ENCODE data around the gene NRAS. TPM values are rescaled to one million over a fixed set of nuclear protein-coding genes. Genes with fewer than 3 reads are reported as not detected.

The NRAS gene
- total RNA-seq, 2 donors from 2014 or later: 75.0 to 78.0 TPM

DNA sequence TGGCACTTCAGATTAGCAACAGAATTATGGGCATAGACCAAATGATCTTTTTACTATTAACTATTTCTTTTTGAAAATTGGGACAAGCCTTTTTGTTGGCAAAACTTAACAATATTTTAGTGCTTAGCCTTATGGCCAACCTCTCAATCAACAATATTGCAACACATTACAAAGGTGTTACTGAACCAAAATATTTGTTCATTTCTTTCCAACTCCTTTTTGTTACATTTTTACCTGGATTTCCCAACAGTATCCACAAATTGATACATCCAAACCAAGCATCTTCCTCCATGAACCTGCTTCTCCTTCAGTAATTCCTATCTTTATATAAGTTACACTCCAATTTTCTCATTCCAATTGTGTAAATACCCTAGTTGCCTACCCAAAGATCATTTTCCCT is 19.8 kb downstream of the NRAS start:
- Mint-ChIP-seq H3K36me3 (ENCODE audit: low read depth) (no peaks in the 10 kb centered on the region), H3K9me3 (no peaks in the 10 kb centered on the region)

DNA sequence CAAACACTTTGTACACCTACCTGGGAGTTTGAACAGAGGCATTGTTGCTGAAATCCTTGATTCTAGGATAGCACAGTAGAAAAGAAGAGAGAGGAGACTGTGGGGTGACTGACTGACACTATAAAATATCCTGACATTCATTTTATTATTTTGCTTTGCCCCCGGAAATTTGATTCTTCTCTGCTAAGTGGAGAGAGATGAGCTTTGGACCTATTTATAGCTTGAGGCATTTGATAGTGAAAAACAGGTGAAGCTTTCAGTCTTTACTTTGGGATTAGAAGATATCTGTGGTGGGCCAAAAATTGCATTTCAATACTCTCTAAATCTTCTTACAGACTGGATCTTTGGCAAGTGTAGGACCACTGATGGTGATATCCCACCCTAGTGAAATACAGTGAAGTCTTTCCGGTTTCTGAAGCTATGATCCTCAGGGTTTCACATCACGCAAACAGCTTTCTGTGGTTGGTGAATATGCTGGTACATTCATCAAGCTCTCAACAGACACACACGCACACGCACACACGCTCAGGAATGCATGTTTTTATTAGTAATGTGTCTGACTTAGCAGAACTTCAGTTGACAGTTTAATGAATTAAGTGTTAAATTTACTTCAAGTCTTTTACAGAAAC is 21.0 kb downstream of the NRAS start, which contains the start of gene AMPD1:
AMPD1 (minus strand) TSS at position 117 of the 629 bp plus-strand sequence; CDS start at position 42, 75 bp downstream.
- Histone ChIP-seq H3K36me3 (ENCODE audit: control insufficient read depth, insufficient read depth, low read length) (no peaks in the 10 kb centered on the region), H3K27ac (ENCODE audit: low read depth, low read length) (no peak within 1 kb of the TSS), H3K4me1 (ENCODE audit: control insufficient read depth, insufficient read depth, low read length) (peaks cover 6% of the 10 kb centered on the region), H3K9me3 (ENCODE audit: control insufficient read depth, low read length) (no peaks in the 10 kb centered on the region), H3K27me3 (ENCODE audit: control insufficient read depth, insufficient read depth, low read length, poor library complexity, severe bottlenecking) (peaks cover 8% of the 10 kb centered on the region), H3K4me3 (ENCODE audit: low read length) (no peak within 1 kb of the TSS), H3K9ac (ENCODE audit: extremely low read depth, low read length, poor library complexity, severe bottlenecking) (no peak within 1 kb of the TSS)
- Mint-ChIP-seq H3K4me1 (peaks cover 7% of the 10 kb centered on the region), H3K9me3 (no peaks in the 10 kb centered on the region), H3K27me3 (ENCODE audit: insufficient read depth) (peaks cover 13% of the 10 kb centered on the region), H3K4me3 (no peak within 1 kb of the TSS), H3K27ac (no peak within 1 kb of the TSS), H3K36me3 (ENCODE audit: low read depth) (no peaks in the 10 kb centered on the region)
- no peak for DNase-seq
- TF ChIP-seq, protein P1, sequence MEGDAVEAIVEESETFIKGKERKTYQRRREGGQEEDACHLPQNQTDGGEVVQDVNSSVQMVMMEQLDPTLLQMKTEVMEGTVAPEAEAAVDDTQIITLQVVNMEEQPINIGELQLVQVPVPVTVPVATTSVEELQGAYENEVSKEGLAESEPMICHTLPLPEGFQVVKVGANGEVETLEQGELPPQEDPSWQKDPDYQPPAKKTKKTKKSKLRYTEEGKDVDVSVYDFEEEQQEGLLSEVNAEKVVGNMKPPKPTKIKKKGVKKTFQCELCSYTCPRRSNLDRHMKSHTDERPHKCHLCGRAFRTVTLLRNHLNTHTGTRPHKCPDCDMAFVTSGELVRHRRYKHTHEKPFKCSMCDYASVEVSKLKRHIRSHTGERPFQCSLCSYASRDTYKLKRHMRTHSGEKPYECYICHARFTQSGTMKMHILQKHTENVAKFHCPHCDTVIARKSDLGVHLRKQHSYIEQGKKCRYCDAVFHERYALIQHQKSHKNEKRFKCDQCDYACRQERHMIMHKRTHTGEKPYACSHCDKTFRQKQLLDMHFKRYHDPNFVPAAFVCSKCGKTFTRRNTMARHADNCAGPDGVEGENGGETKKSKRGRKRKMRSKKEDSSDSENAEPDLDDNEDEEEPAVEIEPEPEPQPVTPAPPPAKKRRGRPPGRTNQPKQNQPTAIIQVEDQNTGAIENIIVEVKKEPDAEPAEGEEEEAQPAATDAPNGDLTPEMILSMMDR (conservative IDR thresholded peaks at IDR 0.05): no peak
- 93 to 95% methylated on average over 2 to 6 of the region's 6 CpGs for WGBS, 2 experiments (ENCODE audit: insufficient coverage in 1 of 2, insufficient read length in 1 of 2)

More for the DNA sequence above, 19.8 kb downstream of the NRAS start:
- H3K27ac Mint-ChIP-seq: no peak overlapping the region
- no peak overlapping the region for H3K4me3 Mint-ChIP-seq
- no peak overlapping the region for H3K9ac ChIP-seq (ENCODE audit: extremely low read depth, low read length, poor library complexity, severe bottlenecking)
- H3K4me1 ChIP-seq (ENCODE audit: control insufficient read depth, insufficient read depth, low read length): peaks cover 6% of the 10 kb centered on the region
- no peak overlapping the region for H3K4me3 ChIP-seq (ENCODE audit: low read length)
- no peak overlapping the region for H3K27ac ChIP-seq (ENCODE audit: low read depth, low read length)
- TF ChIP-seq, protein P1 (conservative IDR thresholded peaks at IDR 0.05): no peak
- peaks cover 14% of the 10 kb centered on the region for H3K27me3 Mint-ChIP-seq (ENCODE audit: insufficient read depth)
- no peaks in the 10 kb centered on the region for H3K9me3 ChIP-seq (ENCODE audit: control insufficient read depth, low read length)
- H3K36me3 ChIP-seq (ENCODE audit: control insufficient read depth, insufficient read depth, low read length): no peaks in the 10 kb centered on the region
- peaks cover 7% of the 10 kb centered on the region for H3K4me1 Mint-ChIP-seq
- H3K27me3 ChIP-seq (ENCODE audit: control insufficient read depth, insufficient read depth, low read length, poor library complexity, severe bottlenecking): peaks cover 8% of the 10 kb centered on the region
- DNase-seq: no peak

DNA sequence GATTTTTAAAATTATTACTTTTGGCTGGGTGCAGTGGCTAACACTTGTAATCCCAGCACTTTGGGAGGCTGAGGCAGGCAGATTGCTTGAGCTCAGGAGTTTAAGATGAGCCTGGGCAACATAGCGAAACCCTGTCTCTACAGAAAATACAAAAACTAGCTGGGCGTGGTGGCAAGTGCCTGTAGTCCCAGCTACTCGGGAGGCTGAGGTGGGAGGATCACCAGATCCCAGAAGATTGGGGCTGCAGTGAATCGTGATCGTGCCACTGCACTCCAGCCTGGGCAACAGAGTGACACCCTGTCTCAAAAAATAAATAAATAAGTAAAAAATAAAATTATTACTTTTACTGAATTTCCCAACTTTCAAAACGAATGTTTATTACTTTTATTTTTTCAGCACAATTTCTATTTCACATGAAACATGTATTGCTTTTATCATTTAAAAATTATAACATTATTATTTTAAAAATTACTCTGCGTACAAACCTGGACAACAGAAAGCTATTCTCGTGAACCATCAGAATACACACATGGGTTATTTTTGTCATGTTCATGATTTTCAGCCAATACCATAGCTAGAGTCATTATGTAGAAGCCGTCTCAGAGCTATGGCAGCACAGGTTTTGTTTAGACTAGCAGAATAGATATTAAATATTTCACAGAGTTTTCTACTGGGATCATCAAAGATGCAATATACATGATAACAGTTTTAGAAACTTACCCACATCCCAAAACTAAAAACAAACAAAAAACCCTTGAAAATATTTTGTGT is 21.8 kb downstream of the NRAS start:
- H3K36me3 ChIP-seq (ENCODE audit: control insufficient read depth, insufficient read depth, low read length): no peaks in the 10 kb centered on the region
- no peak for DNase-seq
- no peaks in the 10 kb centered on the region for H3K36me3 Mint-ChIP-seq (ENCODE audit: low read depth)
- TF ChIP-seq, protein P1 (conservative IDR thresholded peaks at IDR 0.05): no peak
- no peaks in the 10 kb centered on the region for H3K9me3 Mint-ChIP-seq
- WGBS, 2 experiments (ENCODE audit: insufficient coverage in 1 of 2, insufficient read length in 1 of 2): 89 to 95% methylated on average over 3 to 9 of the region's 9 CpGs
- peaks cover 7% of the 10 kb centered on the region for H3K4me1 Mint-ChIP-seq
- peaks cover 12% of the 10 kb centered on the region for H3K27me3 Mint-ChIP-seq (ENCODE audit: insufficient read depth)
- peaks cover 6% of the 10 kb centered on the region for H3K4me1 ChIP-seq (ENCODE audit: control insufficient read depth, insufficient read depth, low read length)
- no peak overlapping the region for H3K4me3 ChIP-seq (ENCODE audit: low read length)
- H3K27ac ChIP-seq (ENCODE audit: low read depth, low read length): no peak overlapping the region
- no peak overlapping the region for H3K27ac Mint-ChIP-seq
- H3K9ac ChIP-seq (ENCODE audit: extremely low read depth, low read length, poor library complexity, severe bottlenecking): no peak overlapping the region
- H3K27me3 ChIP-seq (ENCODE audit: control insufficient read depth, insufficient read depth, low read length, poor library complexity, severe bottlenecking): peaks cover 2% of the 10 kb centered on the region
- no peaks in the 10 kb centered on the region for H3K9me3 ChIP-seq (ENCODE audit: control insufficient read depth, low read length)
- H3K4me3 Mint-ChIP-seq: no peak overlapping the region
